CD4-positive, alpha-beta T cell (primary cell): ENCODE results near the gene LRRC47. TPM values are rescaled to one million over a fixed set of nuclear protein-coding genes. Genes with fewer than 3 reads are reported as not detected.
A peak's percentile ranks its signal among the peaks of the same experiment; 100 is the strongest.

Experiments used
- ATAC-seq: fragments of 200-7000 bp; cut with Tn5 transposase; one replicate; pipeline ENCODE4 v1.10.0; 2022; ENCODE audit warnings: mild to moderate bottlenecking; ENCODE audit not compliant: poor library complexity
- CTCF ChIA-PET: fragments of 350-600 bp; sonication (Branson Sonifier 250); formaldehyde crosslinking; loops from one replicate; lab custom pipeline; 2021; ENCODE audit warnings: antibody characterized with exemption, inconsistent platforms; lab: Charles Lee
- POLR2A ChIA-PET: fragments of 350-600 bp; sonication (Branson Sonifier 250); formaldehyde crosslinking; loops from one replicate; lab custom pipeline; 2021; ENCODE audit warnings: antibody characterized with exemption, inconsistent platforms; lab: Charles Lee
- DNase-seq, 14 experiments: peaks; one replicate each; pipeline ENCODE4 v3.0.0-alpha.2; 2013 to 2020; ENCODE audit warnings: mixed read lengths in 2 of 14
- H3K27ac ChIP-seq, 2 donors: one replicate each; pipeline versions ENCODE4 v1.5.1 to v1.7.0; 2013; ENCODE audit warnings: low read length in 2 of 2, low read depth in 1 of 2, mild to moderate bottlenecking in 1 of 2
- H3K27me3 ChIP-seq, 2 experiments: 1 replicate in 1 of 2; 2 replicates in 1 of 2; pipeline versions ENCODE4 v1.6.1 to v1.7.0; 2013; ENCODE audit warnings: low read length in 2 of 2, control low read depth in 1 of 2, mild to moderate bottlenecking in 1 of 2, moderate library complexity in 1 of 2; ENCODE audit not compliant: insufficient read depth in 2 of 2, control insufficient read depth in 1 of 2
- H3K36me3 ChIP-seq: one replicate; pipeline ENCODE4 v1.6.1; 2013; ENCODE audit warnings: low read length, control low read depth; ENCODE audit not compliant: insufficient read depth
- H3K4me1 ChIP-seq: one replicate; pipeline ENCODE4 v1.6.1; 2013; ENCODE audit warnings: low read length, control low read depth; ENCODE audit not compliant: insufficient read depth
- H3K4me3 ChIP-seq: one replicate; pipeline ENCODE4 v1.5.1; 2013; ENCODE audit warnings: mild to moderate bottlenecking, low read length, moderate library complexity
- H3K9me3 ChIP-seq, 2 experiments: 1 replicate in 1 of 2; 2 replicates in 1 of 2; pipeline versions ENCODE4 v1.6.1 to v1.7.0; 2013; ENCODE audit warnings: low read length in 2 of 2, mild to moderate bottlenecking in 2 of 2, control low read depth in 1 of 2, moderate library complexity in 1 of 2; ENCODE audit not compliant: control insufficient read depth in 1 of 2, insufficient read depth in 1 of 2
- H3K27ac Mint-ChIP-seq: one replicate; pipeline ENCODE4 v1.8.0; 2020; ENCODE audit warnings: mixed read lengths
- H3K27me3 Mint-ChIP-seq: one replicate; pipeline ENCODE4 v1.8.0; 2021; ENCODE audit warnings: mixed read lengths
- H3K36me3 Mint-ChIP-seq: one replicate; pipeline ENCODE4 v1.8.0; 2021; ENCODE audit warnings: low read depth, mixed read lengths
- H3K4me1 Mint-ChIP-seq: one replicate; pipeline ENCODE4 v1.8.0; 2021; ENCODE audit warnings: low read depth, mixed read lengths
- H3K4me3 Mint-ChIP-seq: one replicate; pipeline ENCODE4 v1.8.0; 2020; ENCODE audit warnings: mild to moderate bottlenecking, mixed read lengths
- H3K9me3 Mint-ChIP-seq: one replicate; pipeline ENCODE4 v1.8.0; 2020; ENCODE audit warnings: mixed read lengths
- CTCF ChIP-seq: fragments of 200-600 bp; IDR thresholded peaks from one replicate; pipeline ENCODE4 v1.8.0; 2022; ENCODE audit warnings: antibody characterized with exemption, mild to moderate bottlenecking
- intact Hi-C, 2 experiments: fragments of 100-400 bp; cut with DNase I in 1 of 2; cut with micrococcal nuclease in 1 of 2; formaldehyde crosslinking; loops; one replicate each; pipeline versions ENCODE4 v1.15.1 to v1.9.0; 2023 to 2025; cut with DNase I, micrococcal nuclease
- total RNA-seq, 174 experiments: library from RNA in 2 of 174; stranded (reverse) in 2 of 174; gene quantifications; one replicate each; pipeline ENCODE4 v1.2.3 and lab custom pipeline; 2021 to 2026

The LRRC47 gene
- total RNA-seq, 2 experiments from 2014 or later = 30.1 to 32.0 TPM

GRCh38 chr1:3774276-3774945 is 21.9 kb downstream of the LRRC47 start:
- ATAC-seq = no peak
- ChIA-PET CTCF (interaction anchor here (1.2 kb wide), 1 partner anchor 50 kb away, joined by 3 read pairs; no protein-coding TSS in a partner anchor), POLR2A (interaction anchor here (1.7 kb wide), 1 partner anchor 22 kb away, joined by 7 read pairs; the partner anchor contains the start of gene LRRC47)
- Histone ChIP-seq H3K27me3 (no peaks in the 10 kb centered on the region), H3K4me1 (peaks cover 33% of the 10 kb centered on the region), H3K36me3 (peaks cover 7% of the 10 kb centered on the region), H3K4me3 (no peak overlapping the region), H3K27ac (no peak overlapping the region), H3K9me3 (no peaks in the 10 kb centered on the region)
- intact Hi-C loops = loop anchor here in 1 of 2 experiments (10.0 kb wide), 1 partner anchor 1250 kb away; the partner anchor contains the start of gene PANK4
- Mint-ChIP-seq H3K9me3 (no peaks in the 10 kb centered on the region), H3K27ac (no peak overlapping the region), H3K36me3 (peaks cover 3% of the 10 kb centered on the region), H3K4me3 (no peak overlapping the region), H3K4me1 (peaks cover 5% of the 10 kb centered on the region), H3K27me3 (no peaks in the 10 kb centered on the region)
- DNase-seq = peak in 1 of 14 experiments; percentile 44
- TF ChIP-seq CTCF = no peak

GRCh38 chr1:3773572-3774275 is 22.6 kb downstream of the LRRC47 start:
- H3K36me3 ChIP-seq = peaks cover under 1% of the 10 kb centered on the region
- H3K27ac ChIP-seq = no peak overlapping the region
- no peaks in the 10 kb centered on the region for H3K9me3 ChIP-seq
- Mint-ChIP-seq H3K4me1 (peaks cover 5% of the 10 kb centered on the region), H3K36me3 (no peaks in the 10 kb centered on the region), H3K27me3 (no peaks in the 10 kb centered on the region), H3K27ac (no peak overlapping the region), H3K9me3 (no peaks in the 10 kb centered on the region), H3K4me3 (peak overlapping the region; percentile 56)
- no peaks in the 10 kb centered on the region for H3K27me3 ChIP-seq
- ChIA-PET POLR2A (interaction anchor here (1.7 kb wide), 1 partner anchor 22 kb away, joined by 7 read pairs; the partner anchor contains the start of gene LRRC47), CTCF (no interaction called here)
- DNase-seq (peak in 1 of 14 experiments; percentile 20), ATAC-seq (no peak)
- H3K4me3 ChIP-seq = no peak overlapping the region
- no peak for TF ChIP-seq CTCF
- H3K4me1 ChIP-seq = peaks cover 33% of the 10 kb centered on the region
- intact Hi-C loops = loop anchor here in 1 of 2 experiments (2.0 to 10.0 kb wide), 2 partner anchors 27 to 1249 kb away; partner anchors contain the start of gene PANK4

GRCh38 chr1:3772715-3773571 is 23.4 kb downstream of the LRRC47 start, which contains the start of gene SMIM1:
Gene SMIM1, plus strand, starts transcription at chr1:3772749. Its CDS starts 2,625 bp downstream, at chr1:3775374.
- no peaks in the 10 kb centered on the region for H3K36me3 Mint-ChIP-seq
- no peaks in the 10 kb centered on the region for H3K27me3 ChIP-seq
- H3K4me1 ChIP-seq = peaks cover 33% of the 10 kb centered on the region
- intact Hi-C loops = loop anchor here in 1 of 2 experiments (1.0 to 10.0 kb wide), 3 partner anchors 23 to 1248 kb away; partner anchors contain the start of genes LRRC47 and PANK4
- H3K4me3 Mint-ChIP-seq = peak within 1 kb of the TSS; percentile 80
- DNase-seq = peak in 2 of 14 experiments; percentile 32 to 48
- H3K4me1 Mint-ChIP-seq = peaks cover 5% of the 10 kb centered on the region
- no peak for TF ChIP-seq CTCF
- no peaks in the 10 kb centered on the region for H3K36me3 ChIP-seq
- H3K27me3 Mint-ChIP-seq = no peaks in the 10 kb centered on the region
- CTCF ChIA-PET = no interaction called here
- H3K9me3 Mint-ChIP-seq = no peaks in the 10 kb centered on the region
- ATAC-seq = no peak
- no peaks in the 10 kb centered on the region for H3K9me3 ChIP-seq
- peak within 1 kb of the TSS; percentile 39 for H3K27ac Mint-ChIP-seq
- peak within 1 kb of the TSS; percentile 55 for H3K4me3 ChIP-seq
- peak within 1 kb of the TSS in 1 of 2 donors; percentile 7 for H3K27ac ChIP-seq
- POLR2A ChIA-PET = interaction anchor here (1.7 kb wide), 1 partner anchor 23 kb away, joined by 7 read pairs; the partner anchor contains the start of gene LRRC47
